ENCODE measurements around the gene TMED6. TPM values are rescaled to one million over a fixed set of nuclear protein-coding genes. Genes with fewer than 3 reads are reported as not detected.
"Not testable (repeated sequence)": the region's sequence is repeated elsewhere in the genome, so short reads cannot be mapped to it uniquely, and the experiment has no call there.

TMED6 gene
- total RNA-seq, 2 donors from 2014 or later, result 3.6 to 6.0 TPM

- no peak for DNase-seq
- Histone ChIP-seq H3K9ac (ENCODE audit: low read depth in 2 of 2, low read length in 2 of 2) (no peak overlapping the region), H3K36me3 (no peaks in the 10 kb centered on the region), H3K27ac (no peak overlapping the region), H3K9me3 (no peaks in the 10 kb centered on the region), H3K4me1 (no peaks in the 10 kb centered on the region), H3K27me3 (no peaks in the 10 kb centered on the region), H3K4me3 (no peak overlapping the region)
- intact Hi-C loops (cut with DNase I), result no loop called here
- TF ChIP-seq CTCF (IDR thresholded peaks at IDR 0.05), result no peak
These were observed 53.3 kb downstream of the TMED6 start for GRCh38 chr16:69298261-69298660.

GRCh38 chr16:69296771-69297170 lies 54.8 kb downstream of the TMED6 start:
- H3K9me3 ChIP-seq; DNase-seq; intact Hi-C loops (cut with DNase I); H3K9ac ChIP-seq (ENCODE audit: low read depth in 2 of 2, low read length in 2 of 2); H3K4me1 ChIP-seq; H3K27ac ChIP-seq; H3K27me3 ChIP-seq; H3K36me3 ChIP-seq; H3K4me3 ChIP-seq: not testable (repeated sequence)

- Histone ChIP-seq H3K4me1 (no peaks in the 10 kb centered on the region), H3K4me3 (no peak overlapping the region), H3K36me3 (no peaks in the 10 kb centered on the region), H3K9ac (ENCODE audit: low read depth in 2 of 2, low read length in 2 of 2) (no peak overlapping the region), H3K27me3 (no peaks in the 10 kb centered on the region), H3K27ac (no peak overlapping the region), H3K9me3 (no peaks in the 10 kb centered on the region)
- intact Hi-C loops (cut with DNase I), result no loop called here
- no peak for DNase-seq
- TF ChIP-seq CTCF (IDR thresholded peaks at IDR 0.05), result no peak
These were observed 57.5 kb downstream of the TMED6 start for GRCh38 chr16:69294051-69294450.

GRCh38 chr16:69293401-69293800 lies 58.2 kb downstream of the TMED6 start:
- no peaks in the 10 kb centered on the region for H3K36me3 ChIP-seq
- H3K9ac ChIP-seq (ENCODE audit: low read depth in 2 of 2, low read length in 2 of 2), result no peak overlapping the region
- no peak for DNase-seq
- no peaks in the 10 kb centered on the region for H3K4me1 ChIP-seq
- TF ChIP-seq CTCF (IDR thresholded peaks at IDR 0.05), result no peak
- no peak overlapping the region for H3K4me3 ChIP-seq
- no peaks in the 10 kb centered on the region for H3K9me3 ChIP-seq
- no peak overlapping the region for H3K27ac ChIP-seq
- intact Hi-C loops (cut with DNase I), result no loop called here
- no peaks in the 10 kb centered on the region for H3K27me3 ChIP-seq

Other genes with a start within 250 kb of the TMED6 start
- gene HAS3, start 246.1 kb downstream of the TMED6 start, total RNA-seq, result 10 to 100 TPM in 1 of 2 donors, 1 to 10 TPM in 1; 5.1 to 19.9 TPM
- 100 to 1,000 TPM in 1 of 2 donors, 10 to 100 TPM in 1; 82.9 to 143 TPM for gene CHTF8, start 219.2 kb downstream of the TMED6 start, total RNA-seq
- gene UTP4, start 219.1 kb downstream of the TMED6 start, total RNA-seq, result 10 to 100 TPM; 19.2 to 32.9 TPM
- gene SNTB2, start 164.6 kb downstream of the TMED6 start, total RNA-seq, result 10 to 100 TPM; 34.5 to 34.8 TPM
- 10 to 100 TPM; 32.0 to 33.6 TPM for gene VPS4A, start 40.4 kb downstream of the TMED6 start, total RNA-seq
- 10 to 100 TPM; 13.2 to 35.1 TPM for gene PDF, start 21.2 kb downstream of the TMED6 start, total RNA-seq
- gene COG8, start 12.2 kb downstream of the TMED6 start, total RNA-seq, result 10 to 100 TPM; 28.4 to 44.5 TPM
- gene NIP7, start 12.0 kb downstream of the TMED6 start, total RNA-seq, result 10 to 100 TPM; 22.0 to 23.7 TPM
- gene TERF2, start 34.2 kb upstream of the TMED6 start, total RNA-seq, result 10 to 100 TPM; 31.2 to 38.5 TPM
- gene CYB5B, start 72.8 kb upstream of the TMED6 start, total RNA-seq, result 100 to 1,000 TPM; 166 to 220 TPM
- 10 to 100 TPM; 18.4 to 30.2 TPM for gene NFAT5, start 214.2 kb upstream of the TMED6 start, total RNA-seq